Hematopoietic multipotent progenitor cell (in vitro differentiated cells): Measurements from ENCODE around the gene SIPA1L3. TPM values are rescaled to one million over a fixed set of nuclear protein-coding genes. Genes with fewer than 3 reads are reported as not detected.
A peak's percentile ranks its signal among the peaks of the same experiment; 100 is the strongest.
"Not testable (repeated sequence)": the region's sequence is repeated elsewhere in the genome, so short reads cannot be mapped to it uniquely, and the experiment has no call there.

Experiments used
- DNase-seq, 3 donors: peaks; one replicate each; pipeline ENCODE4 v3.0.0-alpha.2; 2011 to 2015; ENCODE audit warnings: low read depth in 2 of 3, low spot score in 2 of 3
- total RNA-seq: library from RNA; depleted of rRNA; stranded (reverse); fragments of >200 nt; gene quantifications from one replicate; pipeline ENCODE4 v1.2.3, GENCODE V29; 2012

SIPA1L3 gene
- total RNA-seq, 1 donor = 43.4 TPM

DNA sequence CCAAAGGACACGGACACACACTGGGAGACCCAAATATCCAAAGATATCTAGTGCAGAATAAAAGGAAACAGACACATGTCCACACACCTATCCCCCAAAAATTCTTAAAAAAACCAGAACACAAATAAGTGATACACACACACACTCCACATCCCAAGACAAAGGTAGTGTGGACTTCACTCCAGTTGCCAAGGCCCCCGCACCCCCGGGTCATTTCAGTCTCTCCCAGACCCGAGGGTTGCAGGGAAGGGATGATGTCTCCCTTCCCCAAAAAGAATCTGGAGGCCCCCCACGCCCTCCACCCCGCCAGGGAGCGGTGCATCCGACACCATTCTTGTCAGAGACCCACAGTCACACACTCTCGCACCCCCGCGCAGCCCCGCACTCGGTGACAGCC, 316.6 kb downstream of the SIPA1L3 start:
- no peak for DNase-seq

DNA sequence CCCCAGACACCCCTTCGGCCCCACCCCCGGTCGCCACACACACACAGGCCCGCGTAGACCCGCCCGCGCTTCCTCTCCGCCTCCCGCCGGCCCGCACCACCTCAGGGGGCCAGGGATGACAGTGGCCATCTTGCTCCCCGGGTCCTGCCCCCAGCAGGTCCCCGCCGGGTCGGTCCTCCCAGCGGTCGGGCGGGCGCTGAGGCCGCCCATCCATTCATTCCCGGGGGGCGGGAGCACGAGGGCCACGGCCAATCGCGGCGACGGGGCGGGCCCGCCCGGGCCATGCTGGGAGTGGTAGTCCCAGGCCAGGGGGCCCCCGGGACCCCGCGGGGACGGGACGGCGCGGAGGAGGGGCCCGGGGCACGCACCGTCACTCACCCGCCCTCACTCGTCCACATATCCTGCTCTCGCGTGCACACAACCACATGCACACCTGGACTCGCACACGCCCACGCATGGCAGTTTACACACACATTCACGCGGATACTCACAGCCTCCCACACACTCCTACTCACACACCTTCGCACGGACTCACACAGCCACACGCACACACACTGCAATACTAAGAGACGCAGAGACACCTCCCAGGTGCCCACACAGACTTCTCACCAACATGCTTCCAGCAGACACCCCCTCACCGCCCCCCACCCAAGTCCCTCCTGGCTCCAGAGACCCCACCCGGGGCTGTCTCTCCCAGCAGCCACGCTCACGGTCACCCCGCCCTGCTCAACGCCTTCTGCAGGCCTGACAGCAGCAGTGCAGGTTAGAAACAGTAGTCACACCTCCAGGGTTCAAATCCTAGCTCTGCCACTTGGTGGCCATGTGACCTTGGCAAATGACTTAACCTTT, 317.2 kb downstream of the SIPA1L3 start, which contains the start of gene DPF1:
Gene DPF1, minus strand, starts transcription at position 209 of the 849 bp plus-strand sequence. Its CDS starts 80 bp downstream, at position 129.
- peak in 2 of 3 donors; percentile 74 to 76 for DNase-seq

GRCh38 chr19:38224863-38225218, 317.8 kb downstream of the SIPA1L3 start:
- not testable (repeated sequence) for DNase-seq

DNA sequence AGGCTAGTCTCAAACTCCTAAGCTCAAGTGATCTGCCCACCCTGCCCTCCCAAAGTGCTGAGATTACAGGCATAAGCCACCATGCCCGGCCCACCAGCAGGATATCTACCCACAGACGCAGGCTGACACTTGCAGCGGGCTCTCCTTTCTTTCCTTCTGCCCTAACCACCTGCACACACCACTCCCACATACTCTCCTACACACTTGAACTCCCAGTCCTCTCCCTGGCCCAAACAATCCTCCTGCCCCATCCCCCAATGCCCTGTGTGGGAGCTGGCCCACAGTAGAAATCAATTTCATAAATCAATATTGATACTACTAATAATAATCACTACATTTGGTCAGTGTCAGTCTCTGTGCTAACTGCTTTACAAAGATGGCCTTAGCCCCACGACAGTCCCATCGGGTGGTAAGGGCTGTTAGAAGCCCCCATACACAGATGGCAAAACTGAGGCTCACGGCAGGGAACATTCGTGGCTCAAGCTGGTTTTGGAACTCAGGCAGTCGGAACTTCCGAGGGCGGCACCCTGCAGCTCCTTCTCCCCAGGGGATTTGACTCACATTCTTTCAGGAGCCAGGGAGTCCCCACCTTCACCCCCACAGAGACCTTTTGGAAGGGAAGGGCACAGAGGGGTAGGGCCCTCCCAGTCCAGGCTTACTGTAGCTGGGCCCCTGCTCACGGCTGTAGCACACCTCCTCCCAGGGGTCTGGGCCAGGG, 320.4 kb downstream of the SIPA1L3 start:
- no peak for DNase-seq

DNA sequence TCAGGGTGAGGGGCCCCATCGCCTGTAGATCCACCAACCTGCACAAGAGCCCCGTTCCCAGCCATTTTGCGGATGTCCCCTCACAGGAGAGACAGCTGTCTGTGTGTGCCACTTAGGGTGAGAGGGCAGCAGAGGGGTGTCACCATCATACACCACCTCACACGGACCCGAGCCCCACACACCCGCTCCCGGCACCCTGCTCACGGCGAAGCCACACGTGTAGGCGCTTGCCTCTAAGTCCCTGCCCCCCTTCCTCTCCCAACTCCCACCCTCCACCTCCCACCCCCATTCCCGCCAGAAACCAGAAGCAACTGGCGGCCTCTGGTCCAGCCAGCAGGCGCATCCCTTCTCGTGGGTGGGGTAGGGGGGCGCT, 321.0 kb downstream of the SIPA1L3 start:
- no peak for DNase-seq

DNA sequence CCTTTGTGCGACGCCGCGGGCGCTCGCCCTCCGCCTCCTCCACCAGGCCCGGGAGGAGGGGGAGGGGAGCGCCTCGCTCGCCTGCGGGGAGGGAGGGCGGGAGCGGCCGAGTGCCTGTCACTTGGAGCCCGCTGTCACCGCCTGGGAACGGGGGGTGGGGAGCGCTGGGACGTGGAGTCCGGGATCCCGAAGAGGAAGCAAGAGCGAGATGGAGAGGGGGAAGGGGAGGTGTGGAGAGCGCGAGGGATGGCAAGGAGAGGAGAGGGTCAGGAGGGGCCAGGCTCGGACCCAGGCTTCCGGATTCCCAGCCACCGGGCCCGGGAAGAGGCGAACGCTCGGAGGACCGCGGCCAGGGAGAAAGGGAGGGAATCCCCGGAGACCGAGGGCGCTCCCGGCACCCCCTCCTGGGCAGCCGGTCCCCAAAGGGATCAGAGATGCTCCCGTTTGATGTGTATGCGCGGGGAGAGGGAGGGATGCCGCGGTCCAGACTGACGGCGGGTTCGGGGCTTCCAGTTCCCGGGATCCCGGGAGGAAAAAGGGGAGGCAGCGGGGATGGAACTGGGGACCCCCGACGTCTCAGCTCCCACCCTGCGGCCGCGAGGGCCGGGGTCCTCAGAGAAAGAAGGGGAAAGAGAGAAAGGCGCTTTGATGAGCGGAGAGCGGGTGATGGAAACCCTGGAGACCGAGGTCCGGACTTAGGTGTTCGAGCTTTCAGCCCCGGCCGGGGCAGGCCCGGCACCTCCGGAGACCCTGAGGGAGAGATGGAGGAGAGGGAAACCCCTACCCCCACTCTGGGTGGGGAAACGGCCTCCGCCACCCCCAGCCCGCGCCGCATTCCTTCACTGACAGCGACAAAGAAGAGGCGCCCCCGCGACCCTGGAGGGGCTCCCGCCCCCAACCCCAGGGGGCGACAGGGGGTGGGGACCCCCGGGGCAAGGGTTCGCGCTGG, 321.8 kb downstream of the SIPA1L3 start:
- no peak for DNase-seq

DNA sequence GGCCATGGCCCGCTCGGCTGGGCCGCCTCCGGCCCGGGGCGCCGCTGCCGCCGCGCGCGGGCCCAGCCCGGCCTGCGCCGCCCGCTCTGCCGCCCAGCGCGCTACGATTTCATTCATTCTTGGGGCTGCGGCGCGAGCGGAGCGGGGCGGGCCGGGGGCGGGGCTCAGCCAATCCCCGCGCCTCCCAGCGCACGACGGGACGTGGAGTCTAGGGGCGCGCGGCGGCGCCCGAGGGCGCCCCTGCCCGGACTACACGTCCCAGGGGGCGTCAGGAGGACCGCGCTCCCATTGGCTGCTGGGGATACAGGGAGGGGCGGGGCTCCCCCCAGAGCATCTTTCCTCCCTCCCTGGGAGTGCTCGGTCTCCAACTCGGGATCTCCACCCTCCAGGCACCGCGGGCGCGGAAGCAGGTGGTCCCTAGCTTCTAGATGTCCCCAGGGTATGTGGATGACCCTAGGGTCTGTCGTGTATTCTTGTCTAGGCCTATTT, 322.6 kb downstream of the SIPA1L3 start:
- peak; percentile 29 to 90 (median 90) for DNase-seq

DNA sequence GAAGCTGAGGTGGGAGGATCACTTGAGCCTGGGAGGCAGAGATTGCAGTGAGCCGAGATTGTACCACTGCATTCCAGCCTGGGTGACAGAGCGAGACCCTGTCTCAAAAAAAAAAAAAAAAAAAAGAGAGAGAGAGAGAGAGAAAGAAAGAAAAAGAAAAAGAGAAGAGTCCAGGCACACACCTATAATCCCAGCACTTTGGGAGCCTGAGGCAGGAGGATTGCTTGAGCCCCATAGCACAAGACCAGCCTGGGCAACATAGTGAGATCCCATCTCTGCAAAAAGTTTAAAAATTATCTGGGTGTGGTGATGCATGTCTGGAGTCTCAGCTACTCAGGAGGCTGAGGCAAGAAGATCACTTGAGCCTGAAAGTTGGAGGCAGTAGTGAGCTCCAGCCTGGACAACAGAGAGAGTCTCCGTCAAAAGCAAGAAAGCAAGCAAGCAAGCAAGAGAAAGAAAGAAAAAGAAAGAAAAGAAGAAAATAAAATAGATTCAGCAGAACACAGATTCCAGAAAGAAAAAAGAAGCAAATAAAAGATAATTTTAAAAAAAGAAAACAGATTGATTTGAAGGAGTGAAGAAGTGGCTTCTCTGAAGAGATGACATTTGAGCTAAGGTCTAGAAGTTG, 323.6 kb downstream of the SIPA1L3 start:
- not testable (repeated sequence) for DNase-seq

DNA sequence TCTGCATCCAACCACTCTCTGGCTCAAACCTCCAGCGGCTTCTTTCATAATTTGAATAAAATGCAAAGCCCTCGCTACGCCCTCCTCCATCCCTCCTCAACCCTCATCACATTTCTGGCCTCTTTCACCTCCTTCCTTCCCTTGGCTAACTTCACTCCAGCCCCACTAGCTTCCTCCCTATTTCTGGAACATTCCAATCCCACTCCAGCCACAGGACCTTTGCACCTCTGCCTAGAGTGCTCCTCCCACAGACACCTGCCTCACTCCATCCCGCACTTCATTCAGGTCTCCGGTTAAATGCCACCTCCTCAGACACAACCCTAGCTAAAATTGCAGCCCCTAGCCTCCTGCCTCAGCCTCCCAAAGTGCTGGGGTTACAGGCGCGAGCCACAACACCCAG, 324.9 kb downstream of the SIPA1L3 start:
- DNase-seq = no peak

GRCh38 chr19:38233740-38234251, 326.8 kb downstream of the SIPA1L3 start:
- DNase-seq = peak; percentile 44 to 85 (median 72)

GRCh38 chr19:38234615-38235014, 327.6 kb downstream of the SIPA1L3 start:
- no peak for DNase-seq

DNA sequence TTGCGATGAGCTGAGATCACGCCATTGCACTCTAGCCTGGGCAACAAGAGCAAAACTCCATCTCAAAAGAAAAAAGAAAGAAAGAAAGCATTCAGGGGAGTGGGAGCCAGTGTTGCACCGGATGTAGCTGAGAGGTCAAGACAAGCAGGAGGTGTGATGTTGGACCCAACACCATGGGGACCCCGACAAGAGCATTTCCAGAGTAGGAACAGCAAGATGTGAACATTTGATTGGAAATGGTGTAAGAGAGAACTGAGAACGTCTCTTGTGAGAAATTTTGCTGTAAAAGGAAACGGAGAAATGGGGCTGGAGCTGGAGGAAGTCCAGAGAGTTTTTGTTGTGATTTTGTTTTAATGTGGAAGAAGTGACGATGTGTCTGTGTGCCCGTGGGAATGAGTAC, 332.8 kb downstream of the SIPA1L3 start:
- no peak for DNase-seq

DNA sequence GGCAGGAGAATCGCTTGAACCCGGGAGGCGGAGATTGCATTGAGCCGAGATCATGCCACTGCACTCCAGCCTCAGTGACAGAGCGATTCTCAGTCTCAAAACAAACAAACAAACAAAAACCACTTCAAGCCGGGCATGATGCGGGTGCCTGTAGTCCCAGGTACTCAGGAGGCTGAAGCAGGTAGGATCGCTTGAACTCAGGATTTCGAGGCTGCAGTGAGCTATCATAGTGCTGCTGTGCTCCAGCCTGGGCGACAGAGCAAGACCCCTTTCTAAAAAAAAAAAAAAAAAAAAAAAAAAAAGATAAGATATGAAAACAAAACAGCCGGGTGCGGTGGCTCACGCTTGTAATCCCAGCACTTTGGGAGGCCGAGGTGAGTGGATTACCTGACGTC, 336.3 kb downstream of the SIPA1L3 start:
- DNase-seq = no peak

- no peak for DNase-seq
Measured at GRCh38 chr19:38245826-38246498, 339.0 kb downstream of the SIPA1L3 start.

- DNase-seq = no peak
Measured at GRCh38 chr19:38247126-38247525, 340.1 kb downstream of the SIPA1L3 start.

- no peak for DNase-seq
Measured at GRCh38 chr19:38247734-38248268, 340.8 kb downstream of the SIPA1L3 start.

- no peak for DNase-seq
Measured at GRCh38 chr19:38248421-38248820, 341.4 kb downstream of the SIPA1L3 start.

DNA sequence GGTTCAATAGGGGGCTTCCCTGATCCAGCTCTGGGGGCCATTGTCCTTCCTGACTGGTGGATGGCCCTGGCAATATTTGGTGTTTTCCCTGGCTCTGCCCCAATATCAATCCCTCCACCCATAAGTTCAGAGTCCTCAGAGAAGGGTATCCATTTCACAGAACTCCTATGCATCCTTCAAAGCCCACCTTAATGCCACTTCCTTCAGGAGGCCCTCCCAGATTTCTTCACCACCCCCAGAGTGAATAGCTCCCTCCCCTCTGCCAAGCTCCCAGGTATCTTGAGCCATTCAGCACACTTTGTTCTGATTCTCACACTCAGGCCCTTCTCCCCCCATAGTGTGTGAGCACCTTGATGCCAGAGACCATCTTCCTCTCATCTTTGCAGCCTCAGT, 343.4 kb downstream of the SIPA1L3 start:
- DNase-seq = no peak
